HG03139 (cell line): ENCODE measurements around the gene ATP6V0B.

Source experiments
- ATAC-seq: cut with Tn5 transposase; IDR thresholded peaks from one replicate; pipeline ENCODE4 v1.9.1; 2021; ENCODE audit not compliant: unreplicated experiment

ATP6V0B gene

DNA sequence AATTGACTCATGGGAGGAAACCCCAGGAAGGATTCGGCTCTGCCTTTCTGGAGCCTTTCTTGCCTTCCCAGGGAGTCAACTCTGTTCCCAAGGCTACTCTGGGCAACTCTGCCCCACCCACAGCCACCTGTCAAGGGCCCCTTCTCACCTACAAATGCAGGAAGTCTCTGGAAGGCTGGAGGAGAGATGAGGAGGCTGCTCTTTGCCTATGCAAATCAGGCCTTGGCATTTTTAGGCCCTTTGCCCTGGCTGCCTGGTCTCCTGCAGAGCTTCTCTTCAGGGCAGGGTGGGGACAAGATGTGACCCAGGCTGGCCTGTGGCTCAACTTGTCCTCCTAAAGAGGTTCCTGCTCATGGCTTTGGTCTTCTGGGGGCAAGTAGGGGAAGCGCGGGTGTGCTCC, 51.1 kb downstream of the ATP6V0B start:
- no peak for ATAC-seq

DNA sequence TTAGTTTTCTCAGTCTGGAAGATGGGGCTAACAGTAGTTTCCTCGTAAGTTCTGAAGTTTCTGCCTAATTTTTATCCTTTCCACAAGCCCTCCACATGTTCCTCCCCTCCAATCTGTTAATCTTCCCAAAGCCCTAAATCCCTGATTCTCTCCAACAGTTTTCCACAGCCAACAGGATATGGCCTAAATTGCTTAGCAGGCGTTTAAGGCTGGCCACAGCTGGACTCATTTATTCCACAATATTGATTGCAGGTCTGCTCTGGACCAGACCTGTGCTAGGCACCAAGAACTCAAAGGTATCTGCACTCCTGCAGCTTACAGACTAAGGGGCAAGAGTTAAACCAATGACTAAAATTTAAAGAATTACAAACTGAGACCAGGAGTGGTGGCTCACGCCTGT, 52.6 kb downstream of the ATP6V0B start:
- ATAC-seq: no peak
